Measurements from ENCODE around the gene IFNK. TPM values are rescaled to one million over a fixed set of nuclear protein-coding genes. Genes with fewer than 3 reads are reported as not detected.

Gene IFNK
- total RNA-seq, 1 experiment from 2014 or later = not detected

- DNase-seq = no peak
- ChIA-PET POLR2A (ENCODE audit: unreplicated experiment) (no interaction called here), CTCF (no interaction called here)
- Histone ChIP-seq H3K4me2 (no peak overlapping the region), H4K20me1 (ENCODE audit: insufficient read depth) (no peaks in the 10 kb centered on the region), H3K27ac (no peak overlapping the region), H3K36me3 (ENCODE audit: low read depth) (no peaks in the 10 kb centered on the region), H3K79me2 (ENCODE audit: low read depth) (no peaks in the 10 kb centered on the region), H3K9me2 (ENCODE audit: insufficient read depth) (no peaks in the 10 kb centered on the region), H3K27me3 (ENCODE audit: insufficient read depth, low read depth) (no peaks in the 10 kb centered on the region), H3K4me1 (replicated peaks; ENCODE audit: insufficient read depth) (peaks cover 17% of the 10 kb centered on the region), H3K9me3 (ENCODE audit: insufficient read depth, low read depth) (no peaks in the 10 kb centered on the region), H3K4me3 (no peak overlapping the region), H3F3A (ENCODE audit: insufficient read depth, low read depth) (no peaks in the 10 kb centered on the region), H2AFZ (no peak overlapping the region)
- no TSS peak for BruUV-seq (replicated peaks)
- intact Hi-C loops (cut with micrococcal nuclease; ENCODE audit: unreplicated experiment) = no loop called here
- TF ChIP-seq EZH2 (IDR thresholded peaks at IDR 0.05; ENCODE audit: low read depth) = no peak
- TF ChIP-seq CTCF (conservative IDR thresholded peaks at IDR 0.05) = no peak
These were observed 40.6 kb downstream of the IFNK start for GRCh38 chr9:27564670-27565069.

- Histone ChIP-seq H3K27me3 (ENCODE audit: insufficient read depth, low read depth) (no peaks in the 10 kb centered on the region), H4K20me1 (ENCODE audit: insufficient read depth) (no peaks in the 10 kb centered on the region), H3K4me3 (no peak overlapping the region), H3K36me3 (ENCODE audit: low read depth) (no peaks in the 10 kb centered on the region), H3F3A (ENCODE audit: insufficient read depth, low read depth) (no peaks in the 10 kb centered on the region), H3K27ac (no peak overlapping the region), H2AFZ (no peak overlapping the region), H3K9me3 (ENCODE audit: insufficient read depth, low read depth) (no peaks in the 10 kb centered on the region), H3K79me2 (ENCODE audit: low read depth) (no peaks in the 10 kb centered on the region), H3K4me1 (replicated peaks; ENCODE audit: insufficient read depth) (peaks cover 20% of the 10 kb centered on the region), H3K9me2 (ENCODE audit: insufficient read depth) (no peaks in the 10 kb centered on the region), H3K4me2 (no peak overlapping the region)
- TF ChIP-seq CTCF (conservative IDR thresholded peaks at IDR 0.05) (no peak), EZH2 (IDR thresholded peaks at IDR 0.05; ENCODE audit: low read depth) (no peak)
- ChIA-PET CTCF (no interaction called here), POLR2A (ENCODE audit: unreplicated experiment) (no interaction called here)
- intact Hi-C loops (cut with micrococcal nuclease; ENCODE audit: unreplicated experiment) = no loop called here
- BruUV-seq (replicated peaks) = no TSS peak
- no peak for DNase-seq
These were observed 41.6 kb downstream of the IFNK start for GRCh38 chr9:27565696-27566095.

GRCh38 chr9:27566118-27566517 is 42.0 kb downstream of the IFNK start:
- H3K4me2 ChIP-seq = no peak overlapping the region
- CTCF ChIA-PET = no interaction called here
- TF ChIP-seq CTCF (conservative IDR thresholded peaks at IDR 0.05) (no peak), EZH2 (IDR thresholded peaks at IDR 0.05; ENCODE audit: low read depth) (no peak)

More at GRCh38 chr9:27566118-27566517, 42.0 kb downstream of the IFNK start:
- no peaks in the 10 kb centered on the region for H3K27me3 ChIP-seq (ENCODE audit: insufficient read depth, low read depth)
- no peak overlapping the region for H3K27ac ChIP-seq
- H3K79me2 ChIP-seq (ENCODE audit: low read depth) = 0 out of 2 replicates have a peak, but pooled peaks cover 4% of the 10 kb centered on the region
- no peaks in the 10 kb centered on the region for H4K20me1 ChIP-seq (ENCODE audit: insufficient read depth)
- peaks cover 20% of the 10 kb centered on the region for H3K4me1 ChIP-seq (replicated peaks; ENCODE audit: insufficient read depth)
- intact Hi-C loops (cut with micrococcal nuclease; ENCODE audit: unreplicated experiment) = no loop called here
- no peaks in the 10 kb centered on the region for H3K9me3 ChIP-seq (ENCODE audit: insufficient read depth, low read depth)
- no peaks in the 10 kb centered on the region for H3F3A ChIP-seq (ENCODE audit: insufficient read depth, low read depth)
- no peak overlapping the region for H2AFZ ChIP-seq
- DNase-seq = no peak
- H3K9me2 ChIP-seq (ENCODE audit: insufficient read depth) = no peaks in the 10 kb centered on the region
- POLR2A ChIA-PET (ENCODE audit: unreplicated experiment) = no interaction called here
- no peaks in the 10 kb centered on the region for H3K36me3 ChIP-seq (ENCODE audit: low read depth)
- no TSS peak for BruUV-seq (replicated peaks)
- H3K4me3 ChIP-seq = no peak overlapping the region

Measured in PC-9 (cell line).